CD4-positive, alpha-beta T cell (primary cell): ENCODE results near the gene KNDC1. TPM values are rescaled to one million over a fixed set of nuclear protein-coding genes. Genes with fewer than 3 reads are reported as not detected.

Source experiments
- ATAC-seq: fragments of 200-7000 bp; cut with Tn5 transposase; one replicate; pipeline ENCODE4 v1.10.0; 2022; ENCODE audit warnings: mild to moderate bottlenecking; ENCODE audit not compliant: poor library complexity
- CTCF ChIA-PET: fragments of 350-600 bp; sonication (Branson Sonifier 250); formaldehyde crosslinking; loops from one replicate; lab custom pipeline; 2021; ENCODE audit warnings: antibody characterized with exemption, inconsistent platforms; lab: Charles Lee
- POLR2A ChIA-PET: fragments of 350-600 bp; sonication (Branson Sonifier 250); formaldehyde crosslinking; loops from one replicate; lab custom pipeline; 2021; ENCODE audit warnings: antibody characterized with exemption, inconsistent platforms; lab: Charles Lee
- DNase-seq, 14 experiments: peaks; one replicate each; pipeline ENCODE4 v3.0.0-alpha.2; 2013 to 2020; ENCODE audit warnings: mixed read lengths in 2 of 14
- H3K27ac ChIP-seq, 2 donors: one replicate each; pipeline versions ENCODE4 v1.5.1 to v1.7.0; 2013; ENCODE audit warnings: low read length in 2 of 2, low read depth in 1 of 2, mild to moderate bottlenecking in 1 of 2
- H3K27me3 ChIP-seq, 2 experiments: 1 replicate in 1 of 2; 2 replicates in 1 of 2; pipeline versions ENCODE4 v1.6.1 to v1.7.0; 2013; ENCODE audit warnings: low read length in 2 of 2, control low read depth in 1 of 2, mild to moderate bottlenecking in 1 of 2, moderate library complexity in 1 of 2; ENCODE audit not compliant: insufficient read depth in 2 of 2, control insufficient read depth in 1 of 2
- H3K36me3 ChIP-seq: one replicate; pipeline ENCODE4 v1.6.1; 2013; ENCODE audit warnings: low read length, control low read depth; ENCODE audit not compliant: insufficient read depth
- H3K4me1 ChIP-seq: one replicate; pipeline ENCODE4 v1.6.1; 2013; ENCODE audit warnings: low read length, control low read depth; ENCODE audit not compliant: insufficient read depth
- H3K4me3 ChIP-seq: one replicate; pipeline ENCODE4 v1.5.1; 2013; ENCODE audit warnings: mild to moderate bottlenecking, low read length, moderate library complexity
- H3K9me3 ChIP-seq, 2 experiments: 1 replicate in 1 of 2; 2 replicates in 1 of 2; pipeline versions ENCODE4 v1.6.1 to v1.7.0; 2013; ENCODE audit warnings: low read length in 2 of 2, mild to moderate bottlenecking in 2 of 2, control low read depth in 1 of 2, moderate library complexity in 1 of 2; ENCODE audit not compliant: control insufficient read depth in 1 of 2, insufficient read depth in 1 of 2
- H3K27ac Mint-ChIP-seq: one replicate; pipeline ENCODE4 v1.8.0; 2020; ENCODE audit warnings: mixed read lengths
- H3K27me3 Mint-ChIP-seq: one replicate; pipeline ENCODE4 v1.8.0; 2021; ENCODE audit warnings: mixed read lengths
- H3K36me3 Mint-ChIP-seq: one replicate; pipeline ENCODE4 v1.8.0; 2021; ENCODE audit warnings: low read depth, mixed read lengths
- H3K4me1 Mint-ChIP-seq: one replicate; pipeline ENCODE4 v1.8.0; 2021; ENCODE audit warnings: low read depth, mixed read lengths
- H3K4me3 Mint-ChIP-seq: one replicate; pipeline ENCODE4 v1.8.0; 2020; ENCODE audit warnings: mild to moderate bottlenecking, mixed read lengths
- H3K9me3 Mint-ChIP-seq: one replicate; pipeline ENCODE4 v1.8.0; 2020; ENCODE audit warnings: mixed read lengths
- CTCF ChIP-seq: fragments of 200-600 bp; IDR thresholded peaks from one replicate; pipeline ENCODE4 v1.8.0; 2022; ENCODE audit warnings: antibody characterized with exemption, mild to moderate bottlenecking
- intact Hi-C, 2 experiments: fragments of 100-400 bp; cut with DNase I in 1 of 2; cut with micrococcal nuclease in 1 of 2; formaldehyde crosslinking; loops; one replicate each; pipeline versions ENCODE4 v1.15.1 to v1.9.0; 2023 to 2025; cut with DNase I, micrococcal nuclease
- total RNA-seq, 174 experiments: library from RNA in 2 of 174; stranded (reverse) in 2 of 174; gene quantifications; one replicate each; pipeline ENCODE4 v1.2.3 and lab custom pipeline; 2021 to 2026

KNDC1 gene
- total RNA-seq, 2 experiments from 2014 or later: not detected

- Mint-ChIP-seq H3K27me3 (peaks cover 1% of the 10 kb centered on the region), H3K4me3 (no peak overlapping the region), H3K27ac (no peak overlapping the region), H3K4me1 (no peaks in the 10 kb centered on the region), H3K9me3 (no peaks in the 10 kb centered on the region), H3K36me3 (no peaks in the 10 kb centered on the region)
- H3K4me3 ChIP-seq: no peak overlapping the region
- peaks cover 0 to 37% of the 10 kb centered on the region in 2 experiments for H3K9me3 ChIP-seq
- DNase-seq (peak in 2 of 14 experiments; percentile 6 to 30), ATAC-seq (no peak)
- peaks cover 0 to 3% of the 10 kb centered on the region in 2 experiments for H3K27me3 ChIP-seq
- ChIA-PET POLR2A (no interaction called here), CTCF (no interaction called here)
- intact Hi-C loops: no loop called here
- no peaks in the 10 kb centered on the region for H3K36me3 ChIP-seq
- TF ChIP-seq CTCF: no peak
- H3K27ac ChIP-seq: no peak overlapping the region
- H3K4me1 ChIP-seq: no peaks in the 10 kb centered on the region
These were observed 29.0 kb upstream of the KNDC1 start for GRCh38 chr10:133131053-133131452.

DNA sequence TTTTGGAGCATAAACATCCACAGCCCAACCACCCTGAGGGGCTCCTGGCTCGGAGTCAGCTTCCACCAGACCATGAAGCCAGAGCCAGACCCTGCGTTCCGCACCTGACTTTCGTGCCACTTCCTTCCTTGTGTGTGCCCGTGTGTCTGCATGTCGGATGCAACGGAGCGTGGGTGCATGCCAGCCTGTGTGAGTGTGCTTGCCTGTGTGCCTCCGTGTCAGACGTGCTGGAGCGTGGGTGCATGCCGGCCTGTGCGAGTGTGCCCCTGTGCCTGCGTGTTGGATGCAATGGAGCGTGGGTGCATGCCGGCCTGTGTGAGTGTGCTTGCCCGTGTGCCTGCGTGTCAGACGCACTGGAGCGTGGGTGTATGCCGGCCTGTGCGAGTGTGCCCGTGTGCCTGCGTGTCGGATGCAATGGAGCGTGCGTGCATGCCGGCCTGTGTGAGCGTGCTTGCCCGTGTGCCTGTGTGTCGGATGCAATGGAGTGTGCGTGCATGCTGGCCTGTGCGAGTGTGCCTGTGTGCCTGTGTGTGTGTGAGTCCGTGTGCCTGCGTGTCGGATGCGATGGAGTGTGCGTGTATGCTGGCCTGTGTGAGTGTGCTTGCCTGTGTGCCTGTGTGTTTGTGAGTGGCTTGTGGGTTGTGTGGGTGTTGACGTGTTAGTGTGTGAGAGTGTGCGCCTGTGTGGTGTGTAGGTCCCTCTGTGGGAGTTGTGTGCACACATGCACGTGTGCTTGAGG lies 28.1 kb upstream of the KNDC1 start:
- no peaks in the 10 kb centered on the region for H3K36me3 Mint-ChIP-seq
- ChIA-PET POLR2A (no interaction called here), CTCF (no interaction called here)
- Histone ChIP-seq H3K4me3 (no peak overlapping the region), H3K9me3 (peaks cover 0 to 30% of the 10 kb centered on the region in 2 experiments), H3K36me3 (no peaks in the 10 kb centered on the region), H3K27ac (no peak overlapping the region), H3K4me1 (no peaks in the 10 kb centered on the region), H3K27me3 (no peaks in the 10 kb centered on the region)
- H3K27ac Mint-ChIP-seq: no peak overlapping the region
- intact Hi-C loops: no loop called here
- H3K4me1 Mint-ChIP-seq: no peaks in the 10 kb centered on the region
- DNase-seq: peak in 1 of 14 experiments; percentile 10
- H3K9me3 Mint-ChIP-seq: no peaks in the 10 kb centered on the region
- no peak overlapping the region for H3K4me3 Mint-ChIP-seq
- no peak for TF ChIP-seq CTCF
- no peaks in the 10 kb centered on the region for H3K27me3 Mint-ChIP-seq
- ATAC-seq: no peak

DNA sequence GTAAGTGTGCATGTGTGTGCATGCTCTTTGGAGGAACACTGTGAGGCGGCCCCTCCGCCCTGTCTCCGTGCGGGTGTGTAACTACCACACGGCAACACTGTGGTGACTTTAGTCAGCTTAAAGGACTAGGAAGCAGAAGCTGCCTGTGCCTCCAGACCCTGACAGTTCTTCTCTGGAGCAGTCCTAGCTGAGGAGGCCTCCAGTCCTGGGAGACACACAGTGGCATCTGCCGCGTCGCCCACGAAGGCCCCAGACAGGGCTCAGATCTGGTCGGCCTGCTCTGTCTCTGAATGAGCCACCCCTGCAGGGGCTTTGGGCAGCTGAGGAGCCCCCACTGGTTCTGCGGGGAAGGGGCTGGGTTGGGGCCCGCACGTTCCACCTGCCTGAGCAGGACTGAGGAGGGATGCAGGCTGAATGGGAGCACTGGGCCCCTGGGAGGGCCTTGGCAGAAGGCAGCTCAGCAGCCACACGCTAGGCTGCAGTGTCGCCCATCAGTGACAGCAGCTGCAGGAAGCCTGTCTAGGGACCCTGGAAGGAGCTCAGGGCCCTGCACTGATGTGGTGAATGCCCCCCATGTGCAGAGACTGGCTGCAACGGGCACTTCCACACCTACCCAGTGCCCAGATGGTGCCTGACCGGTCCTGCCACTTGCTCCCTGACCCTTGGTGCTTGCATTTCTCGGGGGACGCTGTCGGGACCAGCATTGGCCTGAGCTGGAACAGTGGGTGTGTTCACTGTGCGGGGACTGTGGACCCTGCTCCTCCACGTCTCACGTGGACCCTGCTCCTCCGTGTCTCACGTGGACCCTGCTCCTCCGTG lies 27.3 kb upstream of the KNDC1 start:
- Mint-ChIP-seq H3K27ac (no peak overlapping the region), H3K4me1 (no peaks in the 10 kb centered on the region), H3K27me3 (no peaks in the 10 kb centered on the region), H3K9me3 (no peaks in the 10 kb centered on the region), H3K36me3 (no peaks in the 10 kb centered on the region), H3K4me3 (no peak overlapping the region)
- peak in 2 of 14 experiments; percentile 4 to 27 for DNase-seq
- Histone ChIP-seq H3K27me3 (no peaks in the 10 kb centered on the region), H3K4me1 (no peaks in the 10 kb centered on the region), H3K27ac (no peak overlapping the region), H3K36me3 (no peaks in the 10 kb centered on the region), H3K4me3 (no peak overlapping the region), H3K9me3 (peaks cover 0 to 25% of the 10 kb centered on the region in 2 experiments)
- intact Hi-C loops: no loop called here
- ATAC-seq: no peak
- CTCF ChIA-PET: no interaction called here
- POLR2A ChIA-PET: no interaction called here
- no peak for TF ChIP-seq CTCF
